GM06990 (cell line): Measurements from ENCODE around the gene CCND1.

Source experiments
- DNase-seq: peaks from one replicate; pipeline ENCODE4 v3.0.0-alpha.2; 2011; ENCODE audit not compliant: insufficient read length; ENCODE audit errors: extremely low read depth
- H3K27me3 ChIP-seq: replicated peaks from 2 replicates; pipeline ENCODE4 v1.6.0; 2011; ENCODE audit warnings: low read length; ENCODE audit not compliant: control insufficient read depth, insufficient read depth
- H3K36me3 ChIP-seq: 2 replicates; pipeline ENCODE4 v1.5.1; 2011; ENCODE audit warnings: low read length; ENCODE audit not compliant: control insufficient read depth, insufficient read depth
- H3K4me3 ChIP-seq: replicated peaks from 2 replicates; pipeline ENCODE4 v1.5.1; 2011; ENCODE audit warnings: low read depth, mild to moderate bottlenecking, control low read depth, low read length
- CTCF ChIP-seq: IDR thresholded peaks from 2 replicates; pipeline ENCODE4 v1.5.1; 2011; ENCODE audit warnings: low read length, control low read depth, mild to moderate bottlenecking, inconsistent platforms; ENCODE audit not compliant: insufficient read depth, poor library complexity, severe bottlenecking

CCND1 gene

GRCh38 chr11:69696749-69697468 lies 56.0 kb downstream of the CCND1 start:
- no peaks in the 10 kb centered on the region for H3K36me3 ChIP-seq
- no peaks in the 10 kb centered on the region; the same call in 1 of the 2 replicates for H3K27me3 ChIP-seq
- no peak for DNase-seq
- no peak for TF ChIP-seq CTCF
- H3K4me3 ChIP-seq = no peak overlapping the region

GRCh38 chr11:69697469-69697843 lies 56.5 kb downstream of the CCND1 start:
- Histone ChIP-seq H3K27me3 (no peaks in the 10 kb centered on the region; the same call in 1 of the 2 replicates), H3K36me3 (no peaks in the 10 kb centered on the region), H3K4me3 (no peak overlapping the region)
- TF ChIP-seq CTCF = no peak
- DNase-seq = no peak

- no peaks in the 10 kb centered on the region; the same call in 1 of the 2 replicates for H3K27me3 ChIP-seq
- no peak for DNase-seq
- H3K36me3 ChIP-seq = no peaks in the 10 kb centered on the region
- no peak for TF ChIP-seq CTCF
- H3K4me3 ChIP-seq = no peak overlapping the region
Observed at GRCh38 chr11:69697861-69698260, 56.9 kb downstream of the CCND1 start.

GRCh38 chr11:69698362-69698761 lies 57.4 kb downstream of the CCND1 start:
- Histone ChIP-seq H3K4me3 (no peak overlapping the region), H3K27me3 (no peaks in the 10 kb centered on the region; the same call in 1 of the 2 replicates), H3K36me3 (no peaks in the 10 kb centered on the region)
- no peak for TF ChIP-seq CTCF
- DNase-seq = no peak

- TF ChIP-seq CTCF = no peak
- Histone ChIP-seq H3K4me3 (no peak overlapping the region), H3K36me3 (no peaks in the 10 kb centered on the region), H3K27me3 (no peaks in the 10 kb centered on the region; the same call in 1 of the 2 replicates)
- no peak for DNase-seq
Observed at GRCh38 chr11:69699213-69699612, 58.3 kb downstream of the CCND1 start.
